Gastroesophageal sphincter (tissue), 4 donors: ENCODE data around the gene CELSR3. TPM values are rescaled to one million over a fixed set of nuclear protein-coding genes. Genes with fewer than 3 reads are reported as not detected.

Source experiments
- ATAC-seq: fragments of 150-250 bp; one replicate; pipeline ENCODE4 v1.9.1; 2016; ENCODE audit warnings: mild to moderate bottlenecking, moderate library complexity
- H3K27ac ChIP-seq, 4 donors: fragments of 200-600 bp; sonication (generic) in 3 of 4; 1 replicate in 3 of 4; 2 replicates in 1 of 4; pipeline ENCODE4 v1.5.1; 2016 to 2019
- H3K27me3 ChIP-seq: fragments of 200-600 bp; sonication (generic); one replicate; pipeline ENCODE4 v1.5.1; 2019
- H3K36me3 ChIP-seq, 2 donors: fragments of 200-600 bp; sonication (generic); one replicate each; pipeline ENCODE4 v1.5.1; 2019; ENCODE audit warnings: control low read depth in 1 of 2
- H3K4me1 ChIP-seq, 3 donors: fragments of 200-600 bp; sonication (generic); 1 replicate in 2 of 3; 2 replicates in 1 of 3; pipeline ENCODE4 v1.5.1; 2016 to 2019; ENCODE audit warnings: control low read depth in 2 of 3
- H3K4me3 ChIP-seq, 2 donors: fragments of 200-600 bp; sonication (generic); one replicate each; pipeline ENCODE4 v1.5.1; 2019; ENCODE audit warnings: mild to moderate bottlenecking in 1 of 2, moderate library complexity in 1 of 2
- H3K9me3 ChIP-seq, 3 donors: fragments of 200-600 bp; sonication (generic); one replicate each; pipeline ENCODE4 v1.5.1; 2017 to 2019; ENCODE audit warnings: control low read depth in 2 of 3
- CTCF ChIP-seq, 4 experiments: fragments of 200-600 bp in 2 of 4; fragments of 450-650 bp in 2 of 4; sonication (generic) in 1 of 4; IDR thresholded peaks; one replicate each; pipeline ENCODE4 v1.5.1; 2017 to 2019; ENCODE audit warnings: antibody characterized with exemption in 4 of 4, mild to moderate bottlenecking in 2 of 4, moderate library complexity in 2 of 4
- EP300 ChIP-seq: sonication (generic); formaldehyde crosslinking; IDR thresholded peaks from one replicate; pipeline ENCODE4 v1.6.1; 2017; ENCODE audit warnings: antibody characterized with exemption, mild to moderate bottlenecking
- POLR2A ChIP-seq, 2 donors: fragments of 450-650 bp; IDR thresholded peaks; one replicate each; pipeline ENCODE4 v1.6.1; 2017; ENCODE audit warnings: antibody characterized with exemption in 2 of 2, mild to moderate bottlenecking in 2 of 2, moderate library complexity in 1 of 2
- POLR2AphosphoS5 ChIP-seq: sonication (generic); formaldehyde crosslinking; IDR thresholded peaks from one replicate; pipeline ENCODE4 v1.6.1; 2017; ENCODE audit warnings: antibody characterized with exemption
- whole genome bisulfite sequencing, 2 donors: methylation state at CpG; one replicate each; pipeline ENCODE4 v1.1.5; 2018; ENCODE audit warnings: low coverage in 1 of 2; 5-methylcytosine and 5-hydroxymethylcytosine counted together
- total RNA-seq, 4 donors: library from RNA; depleted of rRNA; stranded (reverse); fragments of >200 nt; gene quantifications; one replicate each; pipeline ENCODE4 v1.1.0, GENCODE V29; 2016

Gene CELSR3
- total RNA-seq, 4 donors from 2014 or later = 0.40 to 1.0 (median 0.66) TPM

DNA sequence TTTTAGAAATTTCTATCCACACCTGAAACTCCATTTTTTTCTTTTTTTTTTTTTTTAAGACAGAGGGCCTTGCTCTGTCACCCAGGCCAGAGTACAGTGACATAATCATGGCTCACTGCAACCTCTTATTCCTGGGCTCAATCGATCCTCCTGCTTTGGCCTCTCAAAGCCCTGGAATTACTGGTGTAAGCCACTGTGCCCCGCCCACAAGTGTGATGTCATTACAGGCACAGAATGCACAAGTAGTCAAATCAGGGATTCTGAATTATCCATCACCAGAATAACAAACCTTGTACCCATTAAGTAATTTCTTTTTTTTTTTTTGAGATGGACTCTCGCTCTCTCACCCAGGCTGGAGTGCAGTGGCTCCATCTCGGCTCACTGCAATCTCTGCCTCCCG, 55.2 kb downstream of the CELSR3 start:
- no peak for ATAC-seq
- 84 to 90% methylated on average over 4 to 5 of the region's 5 CpGs for WGBS, 2 donors
- H3K4me3 ChIP-seq = no peak overlapping the region
- TF ChIP-seq POLR2AphosphoS5 (no peak), EP300 (no peak), POLR2A (IDR thresholded peaks at IDR 0.05) (no peak), CTCF (IDR thresholded peaks at IDR 0.05) (no peak)
- no peaks in the 10 kb centered on the region for H3K9me3 ChIP-seq
- H3K4me1 ChIP-seq = peaks cover 0 to 39% (median 13%) of the 10 kb centered on the region in 3 donors
- peaks cover 0 to 53% of the 10 kb centered on the region in 2 donors for H3K36me3 ChIP-seq
- H3K27me3 ChIP-seq = no peaks in the 10 kb centered on the region
- no peak overlapping the region for H3K27ac ChIP-seq

GRCh38 chr3:48601622-48601994, 61.1 kb downstream of the CELSR3 start:
- Histone ChIP-seq H3K4me3 (no peak overlapping the region), H3K27me3 (no peaks in the 10 kb centered on the region), H3K4me1 (peaks cover 0 to 33% (median 20%) of the 10 kb centered on the region in 3 donors), H3K27ac (peak overlapping the region in 1 of 4 donors; percentile 4), H3K9me3 (no peaks in the 10 kb centered on the region), H3K36me3 (peaks cover 0 to 94% of the 10 kb centered on the region in 2 donors)
- no peak for ATAC-seq
- WGBS, 2 donors = 20 to 42% methylated on average over 1 to 2 of the region's 2 CpGs
- TF ChIP-seq CTCF (IDR thresholded peaks at IDR 0.05) = no peak

- 92% methylated on average over 11 of the region's 19 CpGs; no CpG with 5 or more reads in 1 of the 2 donors for WGBS, 2 donors
- Histone ChIP-seq H3K4me1 (peaks cover 0 to 29% (median 20%) of the 10 kb centered on the region in 3 donors), H3K27me3 (no peaks in the 10 kb centered on the region), H3K9me3 (no peaks in the 10 kb centered on the region), H3K4me3 (no peak overlapping the region), H3K27ac (peak overlapping the region in 2 of 4 donors; percentile 20 to 83), H3K36me3 (peaks cover 0 to 88% of the 10 kb centered on the region in 2 donors)
- TF ChIP-seq POLR2AphosphoS5 (no peak), POLR2A (IDR thresholded peaks at IDR 0.05) (no peak), CTCF (IDR thresholded peaks at IDR 0.05) (no peak), EP300 (no peak)
- ATAC-seq = no peak
These were observed 61.7 kb downstream of the CELSR3 start for GRCh38 chr3:48600711-48601621.

- peak overlapping the region in 3 of 4 donors; percentile 74 to 89 (median 83) for H3K27ac ChIP-seq
- H3K4me1 ChIP-seq = peaks cover 0 to 35% (median 30%) of the 10 kb centered on the region in 3 donors
- no peak overlapping the region for H3K4me3 ChIP-seq
- no peaks in the 10 kb centered on the region for H3K9me3 ChIP-seq
- peaks cover 0 to 75% of the 10 kb centered on the region in 2 donors for H3K36me3 ChIP-seq
- WGBS, 2 donors = 100% methylated on average over 1 of the region's 12 CpGs; no CpG with 5 or more reads in 1 of the 2 donors
- peaks cover 7% of the 10 kb centered on the region for H3K27me3 ChIP-seq
- no peak for TF ChIP-seq POLR2A (IDR thresholded peaks at IDR 0.05)
- no peak for TF ChIP-seq POLR2AphosphoS5
- no peak for TF ChIP-seq EP300
- TF ChIP-seq CTCF (IDR thresholded peaks at IDR 0.05) = no peak
- ATAC-seq = no peak
These were observed 63.0 kb downstream of the CELSR3 start for GRCh38 chr3:48599509-48600285.
